AG04450 (cell line): ENCODE results near the gene FOXI3. TPM values are rescaled to one million over a fixed set of nuclear protein-coding genes. Genes with fewer than 3 reads are reported as not detected.

Source experiments
- CTCF ChIA-PET: fragments of 300-600, 350-600 bp; formaldehyde crosslinking; extraction: SDS; loops from one replicate; lab custom pipeline; 2022; ENCODE audit warnings: antibody characterized with exemption, inconsistent platforms; lab: Charles Lee
- POLR2A ChIA-PET: fragments of 350-600 bp; formaldehyde crosslinking; extraction: SDS; loops from one replicate; lab custom pipeline; 2021; ENCODE audit warnings: antibody characterized with exemption, inconsistent platforms; lab: Yijun Ruan, JAX
- DNase-seq: peaks from one replicate; pipeline ENCODE4 v3.0.0-alpha.2; 2011; ENCODE audit warnings: low read depth, low spot score
- H3K27ac ChIP-seq: one replicate; pipeline ENCODE4 v1.5.1; 2012; ENCODE audit warnings: low read depth, low read length, control low read depth
- H3K27me3 ChIP-seq: one replicate; pipeline ENCODE4 v1.6.0; 2012; ENCODE audit warnings: low read length; ENCODE audit not compliant: control insufficient read depth, insufficient read depth
- H3K4me3 ChIP-seq: 2 replicates; pipeline ENCODE4 v1.5.1; 2011; ENCODE audit warnings: mild to moderate bottlenecking, low read depth, low read length, control low read depth
- H3K9me3 ChIP-seq: 2 replicates; pipeline ENCODE4 v1.5.1; 2012; ENCODE audit warnings: low read length; ENCODE audit not compliant: control insufficient read depth, insufficient read depth
- CTCF ChIP-seq: IDR thresholded peaks from 2 replicates; pipeline ENCODE4 v1.5.1; 2011; ENCODE audit warnings: low read depth, low read length, control low read depth, inconsistent platforms
- polyA minus RNA-seq: library from RNA; depleted of rRNA, polyadenylated mRNA; stranded (reverse); fragments of >200 nt; gene quantifications from 2 replicates; pipeline ENCODE4 v1.2.3, GENCODE V29; 2011; rRNA and poly(A)+ RNA removed
- polyA plus RNA-seq: library from polyadenylated mRNA; depleted of rRNA; stranded (reverse); fragments of >200 nt; gene quantifications from 2 replicates; pipeline ENCODE4 v1.2.3, GENCODE V29; 2011; rRNA removed

The FOXI3 gene
- polyA plus RNA-seq (not detected in 2 replicates), polyA minus RNA-seq (not detected in 2 replicates)

DNA sequence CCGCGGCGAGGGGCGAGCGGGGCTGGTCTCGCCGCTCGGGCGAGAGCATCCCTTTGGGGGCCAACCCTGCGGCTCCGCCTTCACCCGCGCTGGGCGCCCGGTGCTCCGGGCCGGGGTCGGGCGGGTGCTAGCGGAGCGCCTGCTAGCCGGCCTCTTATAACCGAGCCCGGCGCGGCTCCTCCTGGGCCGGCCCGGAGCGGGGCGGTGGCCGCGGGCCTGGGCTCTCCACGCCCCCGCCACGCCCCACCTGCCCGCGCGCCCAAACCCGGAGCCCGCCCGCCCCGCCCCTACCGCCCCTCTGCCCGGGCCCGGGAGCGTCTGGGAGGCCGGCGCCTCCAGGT, at the start of gene FOXI3:
FOXI3 (minus strand) TSS at position 129 of the 341 bp plus-strand sequence. CDS start 158 bp downstream, outside the sequence.
- Histone ChIP-seq H3K27ac (no peak within 1 kb of the TSS), H3K27me3 (peaks cover 41% of the 10 kb centered on the region), H3K9me3 (no peaks in the 10 kb centered on the region), H3K4me3 (no peak within 1 kb of the TSS)
- ChIA-PET CTCF (no interaction called here), POLR2A (no interaction called here)
- TF ChIP-seq CTCF, result no peak
- no peak for DNase-seq

- POLR2A ChIA-PET, result no interaction called here
- no peak overlapping the region for H3K4me3 ChIP-seq
- peaks cover 4% of the 10 kb centered on the region; the same call in 1 of the 2 replicates for H3K9me3 ChIP-seq
- CTCF ChIA-PET, result no interaction called here
- H3K27ac ChIP-seq, result no peak overlapping the region
- no peak for TF ChIP-seq CTCF
- no peaks in the 10 kb centered on the region for H3K27me3 ChIP-seq
- no peak for DNase-seq
These were observed 48.2 kb upstream of the FOXI3 start for GRCh38 chr2:88500691-88501090.

- DNase-seq, result no peak
- ChIA-PET CTCF (interaction anchor here (0.6 kb wide), 1 partner anchor 307 kb away, joined by 9 read pairs; no protein-coding TSS in a partner anchor), POLR2A (no interaction called here)
These were observed 46.7 kb upstream of the FOXI3 start for GRCh38 chr2:88499204-88499603.

DNA sequence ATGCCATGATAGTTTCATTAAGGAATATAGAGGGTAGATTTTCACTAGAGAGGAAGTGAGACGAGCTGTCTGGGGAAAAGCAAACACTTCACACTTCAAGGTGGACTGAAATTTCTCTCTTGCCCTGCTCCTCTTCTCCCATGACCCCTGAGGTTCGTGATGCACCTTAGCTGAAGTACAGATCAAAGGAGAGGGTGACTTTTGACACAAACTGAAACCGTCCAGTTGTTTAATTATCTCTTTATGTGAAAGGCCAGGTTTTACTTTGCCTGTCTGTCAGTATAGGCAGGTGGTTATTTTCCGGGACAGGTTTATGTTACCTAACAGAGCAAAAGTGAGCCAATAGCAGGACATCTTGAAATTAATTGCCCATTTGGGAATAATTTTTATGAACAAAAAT, 41.0 kb upstream of the FOXI3 start:
- H3K27ac ChIP-seq, result no peak overlapping the region
- no peak overlapping the region for H3K4me3 ChIP-seq
- no peaks in the 10 kb centered on the region for H3K27me3 ChIP-seq
- no peak for TF ChIP-seq CTCF
- ChIA-PET POLR2A (no interaction called here), CTCF (no interaction called here)
- no peaks in the 10 kb centered on the region for H3K9me3 ChIP-seq
- DNase-seq, result no peak

More at GRCh38 chr2:88499204-88499603, 46.7 kb upstream of the FOXI3 start:
- H3K27ac ChIP-seq, result no peak overlapping the region
- peaks cover 4% of the 10 kb centered on the region; the same call in 1 of the 2 replicates for H3K9me3 ChIP-seq
- no peaks in the 10 kb centered on the region for H3K27me3 ChIP-seq
- TF ChIP-seq CTCF, result no peak
- H3K4me3 ChIP-seq, result no peak overlapping the region

DNA sequence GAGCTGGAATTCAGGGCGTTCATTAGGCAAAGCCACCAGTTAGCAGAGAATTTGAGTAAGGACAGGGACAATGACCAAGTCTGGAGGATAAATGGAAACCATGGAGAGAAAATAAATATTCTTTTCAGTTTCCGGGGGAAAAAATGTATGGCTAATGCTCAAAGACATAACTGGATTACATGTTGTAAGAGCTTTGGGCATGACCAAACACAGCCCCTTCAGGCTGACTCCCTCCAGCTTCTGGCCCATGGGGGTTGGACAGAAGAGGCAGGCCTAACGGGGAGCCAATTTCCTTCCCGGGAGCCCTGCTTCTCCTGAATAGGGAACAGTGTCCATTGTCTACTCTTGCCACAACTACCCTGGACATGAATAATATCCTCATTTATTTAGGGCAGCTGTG, 39.5 kb upstream of the FOXI3 start:
- no peak for DNase-seq
- no peaks in the 10 kb centered on the region for H3K9me3 ChIP-seq
- CTCF ChIA-PET, result no interaction called here
- no peak overlapping the region for H3K27ac ChIP-seq
- POLR2A ChIA-PET, result no interaction called here
- no peaks in the 10 kb centered on the region for H3K27me3 ChIP-seq
- H3K4me3 ChIP-seq, result no peak overlapping the region
- TF ChIP-seq CTCF, result no peak
